ENCODE measurements around the gene ABRACL.

- TF ChIP-seq E2F5 (CRISPR knock-in tag; IDR thresholded peaks at IDR 0.05): no peak
- no peak for TF ChIP-seq STAT6 (CRISPR knock-in tag; conservative IDR thresholded peaks at IDR 0.05; ENCODE audit: low read depth)
- no peak for TF ChIP-seq RORB (CRISPR knock-in tag; IDR thresholded peaks at IDR 0.05)
- no peak for TF ChIP-seq ZNF512 (CRISPR knock-in tag; IDR thresholded peaks at IDR 0.05; ENCODE audit: borderline replicate concordance)
- no peak for TF ChIP-seq JUN (CRISPR knock-in tag; IDR thresholded peaks at IDR 0.05)
- no peak for TF ChIP-seq NR1H2 (CRISPR knock-in tag; IDR thresholded peaks at IDR 0.05)
- TF ChIP-seq CTCF (IDR thresholded peaks at IDR 0.05): no peak
- no peak for TF ChIP-seq TEAD4 (CRISPR knock-in tag; IDR thresholded peaks at IDR 0.05)
- TF ChIP-seq ZNF263 (CRISPR knock-in tag; IDR thresholded peaks at IDR 0.05; ENCODE audit: low read depth): no peak
- no peak for TF ChIP-seq ELF4 (CRISPR knock-in tag; IDR thresholded peaks at IDR 0.05; ENCODE audit: low read depth)
Observed at GRCh38 chr6:138996524-138996923, 32.0 kb upstream of the ABRACL start.

All from WTC11 (cell line).